Transverse colon (tissue), 4 donors: Measurements from ENCODE around the gene RIT2.

Experiments used
- POLR2A ChIP-seq: fragments of 450-650 bp; IDR thresholded peaks from one replicate; pipeline ENCODE4 v1.6.1; 2016; ENCODE audit warnings: antibody characterized with exemption, mild to moderate bottlenecking, moderate library complexity
- POLR2AphosphoS5 ChIP-seq, 3 donors: sonication (generic); formaldehyde crosslinking; IDR thresholded peaks; one replicate each; pipeline ENCODE4 v1.6.1; 2016; ENCODE audit warnings: antibody characterized with exemption in 3 of 3
- TF ChIP-seq, protein P1 (sequence below), 5 experiments: fragments of 200-600 bp in 3 of 5; fragments of 450-650 bp in 2 of 5; sonication (generic) in 3 of 5; IDR thresholded peaks; 1 replicate in 2 of 5; 2 replicates in 3 of 5; pipeline ENCODE4 v1.5.1; 2016 to 2017; ENCODE audit warnings: antibody characterized with exemption in 5 of 5, inconsistent platforms in 3 of 5, mild to moderate bottlenecking in 2 of 5, moderate library complexity in 1 of 5

DNA sequence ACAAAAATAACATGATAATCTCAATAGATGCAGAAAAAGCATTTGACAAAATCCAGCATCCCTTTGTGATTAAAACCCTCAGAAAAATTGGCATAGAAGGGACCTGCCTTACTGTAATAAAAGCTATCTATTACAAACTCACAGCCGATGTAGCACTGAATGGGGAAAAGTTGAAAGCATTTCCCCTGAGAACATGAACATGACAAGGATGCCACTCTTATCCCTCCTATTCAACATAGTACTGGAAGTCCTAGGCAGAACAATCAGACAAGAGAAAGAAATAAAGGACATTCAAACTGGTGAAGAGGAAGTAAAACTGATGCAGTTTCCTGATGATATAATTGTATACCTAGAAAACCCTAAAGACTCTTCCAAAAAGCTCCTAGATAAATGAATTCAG is 368.7 kb downstream of the RIT2 start:
- TF ChIP-seq, protein P1, sequence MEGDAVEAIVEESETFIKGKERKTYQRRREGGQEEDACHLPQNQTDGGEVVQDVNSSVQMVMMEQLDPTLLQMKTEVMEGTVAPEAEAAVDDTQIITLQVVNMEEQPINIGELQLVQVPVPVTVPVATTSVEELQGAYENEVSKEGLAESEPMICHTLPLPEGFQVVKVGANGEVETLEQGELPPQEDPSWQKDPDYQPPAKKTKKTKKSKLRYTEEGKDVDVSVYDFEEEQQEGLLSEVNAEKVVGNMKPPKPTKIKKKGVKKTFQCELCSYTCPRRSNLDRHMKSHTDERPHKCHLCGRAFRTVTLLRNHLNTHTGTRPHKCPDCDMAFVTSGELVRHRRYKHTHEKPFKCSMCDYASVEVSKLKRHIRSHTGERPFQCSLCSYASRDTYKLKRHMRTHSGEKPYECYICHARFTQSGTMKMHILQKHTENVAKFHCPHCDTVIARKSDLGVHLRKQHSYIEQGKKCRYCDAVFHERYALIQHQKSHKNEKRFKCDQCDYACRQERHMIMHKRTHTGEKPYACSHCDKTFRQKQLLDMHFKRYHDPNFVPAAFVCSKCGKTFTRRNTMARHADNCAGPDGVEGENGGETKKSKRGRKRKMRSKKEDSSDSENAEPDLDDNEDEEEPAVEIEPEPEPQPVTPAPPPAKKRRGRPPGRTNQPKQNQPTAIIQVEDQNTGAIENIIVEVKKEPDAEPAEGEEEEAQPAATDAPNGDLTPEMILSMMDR (IDR thresholded peaks at IDR 0.05) = no peak
- no peak for TF ChIP-seq POLR2A
- TF ChIP-seq POLR2AphosphoS5 (IDR thresholded peaks at IDR 0.05) = no peak
